LNCaP clone FGC (cell line): ENCODE results near the gene OTUD6A.

ENCODE experiments used
- DNase-seq: peaks from one replicate; pipeline ENCODE4 v3.0.0-alpha.2; 2011; ENCODE audit warnings: low read depth
- H3K4me3 ChIP-seq: 2 replicates; pipeline ENCODE4 v1.5.1; 2011; ENCODE audit warnings: mild to moderate bottlenecking, low read depth, low read length, control low read depth
- CTCF ChIP-seq: IDR thresholded peaks from 2 replicates; pipeline ENCODE4 v1.5.1; 2012; ENCODE audit warnings: mild to moderate bottlenecking; ENCODE audit not compliant: control insufficient read depth, insufficient read depth; ENCODE audit errors: extremely low read depth

The OTUD6A gene

GRCh38 chrX:70043685-70044084 lies 18.6 kb upstream of the OTUD6A start:
- no peak for TF ChIP-seq CTCF
- H3K4me3 ChIP-seq = no peak overlapping the region
- no peak for DNase-seq

- TF ChIP-seq CTCF = no peak
- no peak overlapping the region for H3K4me3 ChIP-seq
- DNase-seq = no peak
Measured at GRCh38 chrX:70044541-70045245, 17.6 kb upstream of the OTUD6A start.

GRCh38 chrX:70046978-70047377 lies 15.3 kb upstream of the OTUD6A start:
- no peak for DNase-seq
- H3K4me3 ChIP-seq = no peak overlapping the region
- TF ChIP-seq CTCF = no peak

- DNase-seq = no peak
- TF ChIP-seq CTCF = no peak
- no peak overlapping the region for H3K4me3 ChIP-seq
Measured at GRCh38 chrX:70049406-70049805, 12.9 kb upstream of the OTUD6A start.

GRCh38 chrX:70049925-70050324 lies 12.3 kb upstream of the OTUD6A start, which contains the start of gene AWAT2:
TSS of gene AWAT2 (minus strand) at chrX:70049938. CDS start at chrX:70049932, 6 bp downstream.
- DNase-seq = no peak
- H3K4me3 ChIP-seq = no peak within 1 kb of the TSS
- TF ChIP-seq CTCF = no peak

GRCh38 chrX:70052895-70053615 lies 9.2 kb upstream of the OTUD6A start:
- TF ChIP-seq CTCF = no peak
- H3K4me3 ChIP-seq = no peak overlapping the region
- DNase-seq = no peak
